ENCODE data around the gene MST1. TPM values are rescaled to one million over a fixed set of nuclear protein-coding genes. Genes with fewer than 3 reads are reported as not detected.
A peak's percentile ranks its signal among the peaks of the same experiment; 100 is the strongest.

The MST1 gene
- total RNA-seq, 4 donors from 2014 or later, result 0.10 to 4.8 (median 2.4) TPM

DNA sequence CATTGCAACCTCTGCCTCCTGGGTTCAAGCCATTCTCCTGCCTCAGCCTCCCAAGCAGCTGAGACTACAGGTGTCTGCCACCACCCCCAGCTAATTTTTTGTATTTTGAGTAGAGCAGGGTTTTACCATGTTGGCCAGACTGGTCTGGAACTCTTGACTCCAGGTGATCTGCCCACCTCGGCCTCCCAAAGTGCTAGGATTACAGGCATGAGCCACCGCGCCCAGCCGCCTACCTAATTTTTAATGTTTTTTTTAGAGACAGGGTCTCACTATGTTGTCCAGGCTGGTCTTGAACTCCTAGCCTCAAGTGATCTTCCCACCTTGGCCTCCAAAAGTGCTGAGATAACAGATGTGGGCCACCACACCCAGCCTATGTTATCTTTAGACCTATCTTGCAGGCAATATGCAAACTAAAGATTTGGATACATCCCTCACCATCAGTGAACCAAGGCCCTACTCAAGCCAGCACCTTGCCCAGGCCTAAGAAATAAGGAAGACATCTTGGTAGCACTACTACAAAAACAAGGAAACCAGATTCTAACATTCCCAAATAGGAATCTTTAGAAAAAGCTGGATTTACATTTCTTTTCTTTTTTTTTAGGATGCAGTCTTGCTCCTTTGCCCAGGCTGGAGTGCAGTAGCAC is 40.8 kb upstream of the MST1 start:
- DNase-seq (no peak), ATAC-seq (no peak)
- Histone ChIP-seq H3K9me3 (no peaks in the 10 kb centered on the region), H3K27ac (no peak overlapping the region), H3K4me3 (no peak overlapping the region), H3K4me1 (peaks cover 0 to 2% of the 10 kb centered on the region in 2 donors), H3K36me3 (peaks cover 0 to 55% of the 10 kb centered on the region in 2 donors), H3K27me3 (no peaks in the 10 kb centered on the region)
- intact Hi-C loops (cut with DNase I; ENCODE audit: low total_unique reads) (no loop called here), in situ Hi-C loops (cut with MboI; ENCODE audit: low sequenced_read_pairs in 4 of 4) (no loop called here)
- TF ChIP-seq POLR2A (IDR thresholded peaks at IDR 0.05) (no peak), CTCF (IDR thresholded peaks at IDR 0.05 in 4 of 5, conservative IDR thresholded peaks at IDR 0.05 in 1 of 5) (no peak)

- in situ Hi-C loops (cut with MboI; ENCODE audit: low sequenced_read_pairs in 4 of 4) (no loop called here), intact Hi-C loops (cut with DNase I; ENCODE audit: low total_unique reads) (no loop called here)
- Histone ChIP-seq H3K4me1 (peaks cover 14 to 16% of the 10 kb centered on the region in 2 donors), H3K4me3 (no peak overlapping the region), H3K27me3 (no peaks in the 10 kb centered on the region), H3K27ac (no peak overlapping the region), H3K36me3 (peaks cover 0 to 44% of the 10 kb centered on the region in 2 donors), H3K9me3 (no peaks in the 10 kb centered on the region)
- DNase-seq, result no peak
- TF ChIP-seq POLR2A (IDR thresholded peaks at IDR 0.05) (no peak), CTCF (IDR thresholded peaks at IDR 0.05 in 4 of 5, conservative IDR thresholded peaks at IDR 0.05 in 1 of 5) (no peak)
- no peak for ATAC-seq
Observed at GRCh38 chr3:49727924-49728361, 38.7 kb upstream of the MST1 start.

- TF ChIP-seq POLR2A (IDR thresholded peaks at IDR 0.05) (no peak), CTCF (IDR thresholded peaks at IDR 0.05 in 4 of 5, conservative IDR thresholded peaks at IDR 0.05 in 1 of 5) (no peak)
- H3K4me1 ChIP-seq, result peaks cover 19 to 21% of the 10 kb centered on the region in 2 donors
- in situ Hi-C loops (cut with MboI; ENCODE audit: low sequenced_read_pairs in 4 of 4), result no loop called here
- no peaks in the 10 kb centered on the region for H3K27me3 ChIP-seq
- peaks cover 0 to 40% of the 10 kb centered on the region in 2 donors for H3K36me3 ChIP-seq
- H3K27ac ChIP-seq, result no peak overlapping the region
- DNase-seq (no peak), ATAC-seq (no peak)
- intact Hi-C loops (cut with DNase I; ENCODE audit: low total_unique reads), result no loop called here
- H3K9me3 ChIP-seq, result no peaks in the 10 kb centered on the region
- H3K4me3 ChIP-seq, result no peak overlapping the region
Observed at GRCh38 chr3:49727154-49727923, 38.1 kb upstream of the MST1 start.

DNA sequence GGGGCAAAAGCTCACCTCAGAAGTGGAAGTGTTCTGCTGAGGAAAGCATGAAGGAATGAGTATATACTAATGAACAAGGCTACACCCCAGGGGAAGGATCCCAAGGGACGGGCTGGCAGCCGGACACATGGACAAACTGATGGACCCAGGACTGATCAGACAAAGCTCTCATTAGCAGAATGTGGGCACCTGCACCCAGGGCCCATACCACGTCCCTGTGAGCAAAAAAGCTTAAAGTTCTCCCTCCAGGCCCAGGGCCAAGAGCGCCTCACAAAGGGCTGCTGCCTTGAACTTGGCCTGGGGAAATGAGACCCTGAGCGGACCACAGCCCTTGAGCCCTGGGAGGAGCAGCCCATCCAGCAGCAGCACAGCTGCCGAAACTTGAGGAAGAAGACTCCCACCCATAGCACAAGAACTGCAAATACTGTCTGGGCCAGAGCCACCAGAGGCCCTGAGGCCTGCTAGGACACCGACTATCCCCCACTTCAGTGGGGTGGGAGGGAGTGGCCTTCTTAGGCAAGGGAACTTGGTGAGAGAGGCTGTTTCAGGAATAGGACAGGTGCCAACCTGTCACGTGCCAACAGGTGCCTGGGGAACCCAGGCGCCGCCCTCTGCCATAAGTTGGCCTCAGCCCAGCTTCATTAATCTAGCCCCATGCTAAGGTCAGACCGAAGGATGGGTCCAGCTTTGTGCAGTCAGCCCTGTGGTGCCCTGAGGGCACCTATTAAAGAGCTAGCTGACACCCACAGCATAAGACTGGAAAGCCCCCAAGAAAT is 36.8 kb upstream of the MST1 start:
- intact Hi-C loops (cut with DNase I; ENCODE audit: low total_unique reads), result loop anchor here (2.0 kb wide), 1 partner anchor 61 kb away; the partner anchor contains the start of gene IP6K1
- H3K27me3 ChIP-seq, result no peaks in the 10 kb centered on the region
- peaks cover 0 to 42% of the 10 kb centered on the region in 2 donors for H3K36me3 ChIP-seq
- in situ Hi-C loops (cut with MboI; ENCODE audit: low sequenced_read_pairs in 4 of 4), result no loop called here
- H3K4me1 ChIP-seq, result peaks cover 19 to 21% of the 10 kb centered on the region in 2 donors
- ATAC-seq, result no peak
- H3K4me3 ChIP-seq, result no peak overlapping the region
- peak overlapping the region in 3 of 4 donors; percentile 96 to 100 (median 96) for H3K27ac ChIP-seq
- no peak for DNase-seq
- TF ChIP-seq POLR2A (IDR thresholded peaks at IDR 0.05) (no peak), CTCF (IDR thresholded peaks at IDR 0.05 in 4 of 5, conservative IDR thresholded peaks at IDR 0.05 in 1 of 5) (no peak)
- no peaks in the 10 kb centered on the region for H3K9me3 ChIP-seq

Measured in gastrocnemius medialis (tissue), 4 donors.